K562 (cell line): ENCODE results near the gene ERFL. TPM values are rescaled to one million over a fixed set of nuclear protein-coding genes. Genes with fewer than 3 reads are reported as not detected.

Experiments used
- ATAC-seq: fragments of 200-7000 bp; cut with Tn5 transposase; 3 replicates; pipeline ENCODE4 v1.9.1; 2020; ENCODE audit warnings: moderate library complexity
- BruUV-seq: library from RNA; stranded (reverse); fragments of 400-500 nt; replicated peaks from 2 replicates; lab custom pipeline; 2021; lab: Mats Ljungman, UMichigan
- CTCF ChIA-PET: fragments of 300-600 bp; formaldehyde crosslinking; extraction: SDS; loops from one replicate; lab custom pipeline; 2021; ENCODE audit warnings: low intra/inter-chr PET ratio; lab: Yijun Ruan, JAX
- POLR2A ChIA-PET: fragments of 300-600, 350-650 bp; sonication (Branson Sonifier 250); formaldehyde crosslinking; extraction: SDS; loops from one replicate; lab custom pipeline; 2021; ENCODE audit warnings: antibody characterized with exemption, inconsistent platforms; lab: Yijun Ruan, JAX
- DNase-seq, 4 experiments: peaks; one replicate each; pipeline versions ENCODE4 v3.0.0 to v3.0.0-alpha.2; 2011 to 2018; ENCODE audit warnings: low spot score in 3 of 4, mixed read lengths in 3 of 4; ENCODE audit errors: extremely low read depth in 1 of 4
- FAIRE-seq: peaks from 2 replicates; lab custom pipeline; 2011; peaks lifted over from hg19 to GRCh38; lab: Jason Lieb, UNC
- H2AFZ ChIP-seq: 2 replicates; pipeline ENCODE4 v1.6.0; 2011; ENCODE audit warnings: low read depth, low read length, control low read depth, inconsistent platforms
- H3K27ac ChIP-seq: fragments of 200-600 bp; 3 replicates; pipeline ENCODE4 v1.8.0; 2011; ENCODE audit warnings: low read depth, mild to moderate bottlenecking, control low read depth, inconsistent platforms, low read length, moderate library complexity, mixed read lengths; ENCODE audit errors: extremely low read depth
- H3K27me3 ChIP-seq, 2 experiments: fragments of 300-600 bp in 1 of 2; 2 replicates in 1 of 2; 3 replicates in 1 of 2; pipeline versions ENCODE4 v1.6.0 to v1.8.0; 2011; ENCODE audit warnings: inconsistent platforms in 2 of 2, low read length in 2 of 2, mild to moderate bottlenecking in 1 of 2, mixed read lengths in 1 of 2, moderate library complexity in 1 of 2; ENCODE audit not compliant: control insufficient read depth in 2 of 2, insufficient read depth in 2 of 2
- H3K36me3 ChIP-seq: fragments of 300-600 bp; 3 replicates; pipeline ENCODE4 v1.8.0; 2011; ENCODE audit warnings: mild to moderate bottlenecking, low read length, inconsistent platforms; ENCODE audit not compliant: control insufficient read depth, insufficient read depth
- H3K4me1 ChIP-seq, 2 experiments: fragments of 200-600 bp in 1 of 2; replicated peaks in 1 of 2; 2 replicates in 1 of 2; 3 replicates in 1 of 2; pipeline versions ENCODE4 v1.5.1 to v1.8.0; 2011; ENCODE audit warnings: inconsistent platforms in 2 of 2, low read length in 2 of 2, mild to moderate bottlenecking in 1 of 2, mixed read lengths in 1 of 2, moderate library complexity in 1 of 2; ENCODE audit not compliant: control insufficient read depth in 2 of 2, insufficient read depth in 2 of 2
- H3K4me2 ChIP-seq: 2 replicates; pipeline ENCODE4 v1.6.1; 2011; ENCODE audit warnings: low read length, control low read depth, inconsistent platforms, mixed read lengths; ENCODE audit not compliant: insufficient read depth
- H3K4me3 ChIP-seq: fragments of 200-600 bp; sonication (generic), shearing (Covaris generic); 2 replicates; pipeline ENCODE4 v1.5.1; 2016; ENCODE audit warnings: control low read depth, inconsistent platforms
- H3K79me2 ChIP-seq: fragments of 200-600 bp; 3 replicates; pipeline ENCODE4 v1.8.0; 2011; ENCODE audit warnings: low read length, inconsistent platforms; ENCODE audit not compliant: control insufficient read depth, insufficient read depth
- H3K9ac ChIP-seq, 2 experiments: 2 replicates each; pipeline versions ENCODE4 v1.6.0 to v1.6.1; 2011; ENCODE audit warnings: low read depth in 2 of 2, low read length in 2 of 2, control low read depth in 1 of 2, inconsistent platforms in 1 of 2, mild to moderate bottlenecking in 1 of 2, mixed read lengths in 1 of 2; ENCODE audit not compliant: insufficient read depth in 1 of 2
- H3K9me1 ChIP-seq: one replicate; pipeline ENCODE4 v1.6.0; 2011; ENCODE audit warnings: inconsistent platforms, mild to moderate bottlenecking, low read length, moderate library complexity; ENCODE audit not compliant: control insufficient read depth, insufficient read depth
- H3K9me3 ChIP-seq: replicated peaks from 2 replicates; pipeline ENCODE4 v1.5.1; 2011; ENCODE audit warnings: low read depth, low read length, inconsistent platforms; ENCODE audit not compliant: control insufficient read depth, insufficient read depth
- H4K20me1 ChIP-seq: replicated peaks from 2 replicates; pipeline ENCODE4 v1.6.1; 2011; ENCODE audit warnings: low read length, inconsistent platforms, mixed read lengths; ENCODE audit not compliant: control insufficient read depth, insufficient read depth
- ESRRA ChIP-seq: fragments of 450-650 bp; IDR thresholded peaks from 2 replicates; pipeline ENCODE4 v1.6.1; 2014; ENCODE audit warnings: low read depth, mild to moderate bottlenecking, moderate library complexity, borderline replicate concordance
- NFIC ChIP-seq: fragments of 450-650 bp; IDR thresholded peaks from 2 replicates; pipeline ENCODE4 v1.6.1; 2017; ENCODE audit warnings: mild to moderate bottlenecking, inconsistent platforms
- SIN3A ChIP-seq, 2 experiments: fragments of 150-350 bp in 1 of 2; IDR thresholded peaks; 2 replicates each; pipeline ENCODE4 v1.6.1; 2011 to 2016; ENCODE audit warnings: borderline replicate concordance in 2 of 2, low read depth in 2 of 2, low read length in 2 of 2, mild to moderate bottlenecking in 2 of 2, moderate library complexity in 2 of 2; ENCODE audit not compliant: control insufficient read depth in 1 of 2
- ZKSCAN1 ChIP-seq: fragments of 150-350 bp; IDR thresholded peaks from 2 replicates; pipeline ENCODE4 v1.6.1; 2016; ENCODE audit warnings: low read depth, low read length
- WGBS: fragments of 100-300 bp; shearing (Covaris generic); methylation state at CpG from one replicate; pipeline ENCODE4 v1.1.6; 2016; ENCODE audit warnings: low coverage, mixed read lengths; ENCODE audit not compliant: insufficient coverage; ENCODE audit errors: missing lambda C conversion rate; 5-methylcytosine and 5-hydroxymethylcytosine counted together
- in situ Hi-C: fragments of 300-500 bp; cut with MboI; formaldehyde crosslinking; loops from 4 replicates; pipeline ENCODE4 v1.15.0; 2018; ENCODE audit warnings: inconsistent platforms, mixed read lengths
- intact Hi-C: fragments of 100-400 bp; cut with micrococcal nuclease; formaldehyde crosslinking; loops from 2 replicates; pipeline ENCODE4 v1.14.2; 2022
- polyA plus RNA-seq, 8 experiments: library from polyadenylated mRNA; depleted of rRNA in 4 of 8; stranded (reverse) in 5 of 8; unstranded in 3 of 8; fragments of >200 nt; fragmentation: Nextera tagmentation in 2 of 8; fragmentation: Illumina TruSeq in 1 of 8; extraction: Ambion mirVana in 2 of 8; extraction: Trizol in 1 of 8; gene quantifications; 2 replicates each; pipeline versions ENCODE4 v1.2.1 to v1.2.3, GENCODE V29; 2011 to 2014; ENCODE audit warnings: inconsistent platforms in 1 of 8, missing spikeins in 1 of 8
- total RNA-seq, 7 experiments: library from RNA; depleted of rRNA in 6 of 7; stranded (reverse); fragments of >200 nt in 6 of 7; fragmentation: Illumina TruSeq in 2 of 7; extraction: Trizol in 2 of 7; gene quantifications; 2 replicates each; pipeline versions ENCODE4 v1.2.1 to v1.2.3, GENCODE V29; 2011 to 2021; ENCODE audit warnings: low replicate concordance in 1 of 7
- TF ChIP-seq, protein P1 (sequence below), 3 experiments: fragments of 200-800 bp in 1 of 3; sonication (Bioruptor generic) in 1 of 3; sonication (generic) in 1 of 3; formaldehyde crosslinking in 1 of 3; IDR thresholded peaks; 2 replicates each; pipeline versions ENCODE4 v1.6.1 to v1.8.0; 2016 to 2022; ENCODE audit warnings: mild to moderate bottlenecking in 2 of 3, missing compliant biosample characterization in 2 of 3, missing genetic modification characterization in 2 of 3, missing genetic modification reagents in 1 of 3
- TF ChIP-seq, protein P2 (sequence below): fragments of 250-450 bp; sonication (Bioruptor Pico); IDR thresholded peaks from 2 replicates; pipeline ENCODE4 v1.9.0; 2021; ENCODE audit warnings: mild to moderate bottlenecking

ERFL gene
- total and polyA plus RNA-seq, 9 of the 15 experiments (the other 6 are each of a cell fraction or from before 2014, with no cell fraction given) = 0.07 to 0.75 (median 0.32) TPM; not detected in 4

DNA sequence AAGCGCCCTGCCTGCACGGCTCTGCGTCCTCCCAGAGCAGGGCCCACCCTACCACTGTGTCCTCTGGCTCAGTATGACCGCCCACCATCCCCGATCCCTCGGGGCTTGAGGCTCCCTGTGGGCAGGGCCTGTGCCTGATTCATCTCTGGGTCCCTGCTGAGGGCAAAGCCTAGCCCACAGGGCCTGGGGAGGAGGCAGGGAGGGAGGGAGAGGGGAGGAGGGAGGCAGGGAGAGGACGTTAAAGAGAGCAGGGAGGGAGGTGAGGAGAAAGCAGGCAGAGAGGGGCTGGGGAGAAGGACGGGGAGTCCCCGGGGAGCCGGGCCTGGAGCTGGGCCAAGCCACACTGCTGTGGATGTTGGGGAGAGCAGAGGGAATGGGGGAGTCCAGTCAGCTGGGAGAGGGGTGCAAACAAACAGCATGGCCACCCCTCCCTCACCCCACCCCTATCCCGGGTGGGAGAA lies 4.0 kb upstream of the ERFL start:
- no TSS peak for BruUV-seq
- no peaks in the 10 kb centered on the region for H3K9me1 ChIP-seq
- POLR2A ChIA-PET = interaction anchor here (0.5 kb wide), 1 partner anchor 64 kb away, joined by 3 read pairs; no protein-coding TSS in a partner anchor
- no peak overlapping the region for H2AFZ ChIP-seq
- CTCF ChIA-PET = no interaction called here
- WGBS = 34% methylated on average over 4 of the region's 11 CpGs
- H4K20me1 ChIP-seq = 0 out of 2 replicates have a peak, but pooled peaks cover 3% of the 10 kb centered on the region
- peak; percentile 50 for TF ChIP-seq NFIC
- TF ChIP-seq ESRRA = no peak
- no peak overlapping the region for H3K4me3 ChIP-seq
- no peaks in the 10 kb centered on the region for H3K9me3 ChIP-seq
- no peak overlapping the region for H3K4me2 ChIP-seq
- no peak overlapping the region for H3K27ac ChIP-seq
- ATAC-seq = no peak
- DNase-seq = no peak
- no peaks in the 10 kb centered on the region for H3K27me3 ChIP-seq
- no peaks in the 10 kb centered on the region for H3K36me3 ChIP-seq
- intact Hi-C loops = no loop called here
- peaks cover 8% of the 10 kb centered on the region; the same call in 2 of the 3 replicates for H3K79me2 ChIP-seq
- H3K4me1 ChIP-seq = peaks cover 41 to 79% of the 10 kb centered on the region in 2 experiments
- in situ Hi-C loops = no loop called here
- H3K9ac ChIP-seq = no peak overlapping the region
- FAIRE-seq = no peak

GRCh38 chr19:41930926-41931592 lies 2.8 kb upstream of the ERFL start:
- Histone ChIP-seq H4K20me1 (no peaks in the 10 kb centered on the region), H3K27ac (no peak overlapping the region; the same call in 2 of the 3 replicates), H3K9me3 (no peaks in the 10 kb centered on the region), H3K9ac (no peak overlapping the region), H3K4me2 (peak overlapping the region; percentile 98; the same call in 1 of the 2 replicates), H3K36me3 (no peaks in the 10 kb centered on the region), H3K4me1 (peaks cover 37 to 79% of the 10 kb centered on the region in 2 experiments), H3K9me1 (no peaks in the 10 kb centered on the region), H2AFZ (peak overlapping the region; percentile 84), H3K4me3 (no peak overlapping the region), H3K79me2 (peaks cover 8% of the 10 kb centered on the region; the same call in 2 of the 3 replicates), H3K27me3 (no peaks in the 10 kb centered on the region)
- FAIRE-seq = no peak
- intact Hi-C loops = no loop called here
- BruUV-seq = no TSS peak
- CTCF ChIA-PET = no interaction called here
- POLR2A ChIA-PET = interaction anchor here (0.7 to 1.1 kb wide), 2 partner anchors 15 to 61 kb away, joined by 3 read pairs; no protein-coding TSS in a partner anchor
- in situ Hi-C loops = no loop called here
- DNase-seq = no peak
- 57% methylated on average over 16 of the region's 17 CpGs for WGBS
- ATAC-seq = no peak
- no peak for TF ChIP-seq SIN3A (IDR thresholded peaks at IDR 0.05; ENCODE audit: borderline replicate concordance in 2 of 2, control insufficient read depth in 1 of 2, low read depth in 2 of 2, low read length in 2 of 2)
- TF ChIP-seq ZKSCAN1 = peak; percentile 94
- TF ChIP-seq, protein P1, sequence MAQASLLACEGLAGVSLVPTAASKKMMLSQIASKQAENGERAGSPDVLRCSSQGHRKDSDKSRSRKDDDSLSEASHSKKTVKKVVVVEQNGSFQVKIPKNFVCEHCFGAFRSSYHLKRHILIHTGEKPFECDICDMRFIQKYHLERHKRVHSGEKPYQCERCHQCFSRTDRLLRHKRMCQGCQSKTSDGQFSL (CRISPR knock-in tag; IDR thresholded peaks at IDR 0.05) = peak; percentile 73
- TF ChIP-seq, protein P1 (tag; IDR thresholded peaks at IDR 0.05) = no peak; a peak in 1 of 4 replicates
- TF ChIP-seq, protein P2, sequence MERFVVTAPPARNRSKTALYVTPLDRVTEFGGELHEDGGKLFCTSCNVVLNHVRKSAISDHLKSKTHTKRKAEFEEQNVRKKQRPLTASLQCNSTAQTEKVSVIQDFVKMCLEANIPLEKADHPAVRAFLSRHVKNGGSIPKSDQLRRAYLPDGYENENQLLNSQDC (CRISPR knock-in tag) = no peak
